Muscle of leg (tissue), 11 donors: ENCODE results near the gene ENG. TPM values are rescaled to one million over a fixed set of nuclear protein-coding genes. Genes with fewer than 3 reads are reported as not detected.
A peak's percentile ranks its signal among the peaks of the same experiment; 100 is the strongest.
"Not testable (repeated sequence)": the region's sequence is repeated elsewhere in the genome, so short reads cannot be mapped to it uniquely, and the experiment has no call there.

ENCODE experiments used
- DNase-seq: peaks from one replicate; pipeline ENCODE4 v3.0.0; 2013
- H3K27ac ChIP-seq: one replicate; pipeline ENCODE4 v1.5.1; 2013; ENCODE audit warnings: mild to moderate bottlenecking, low read length, control low read depth
- H3K27me3 ChIP-seq: one replicate; pipeline ENCODE4 v1.6.1; 2013; ENCODE audit warnings: low read length; ENCODE audit not compliant: control insufficient read depth, insufficient read depth
- H3K36me3 ChIP-seq: one replicate; pipeline ENCODE4 v1.6.1; 2013; ENCODE audit warnings: low read length; ENCODE audit not compliant: control insufficient read depth, insufficient read depth
- H3K4me1 ChIP-seq: one replicate; pipeline ENCODE4 v1.6.1; 2013; ENCODE audit warnings: low read length; ENCODE audit not compliant: control insufficient read depth, insufficient read depth
- H3K4me3 ChIP-seq: one replicate; pipeline ENCODE4 v1.5.1; 2013; ENCODE audit warnings: low read length, control low read depth
- H3K9me3 ChIP-seq: replicated peaks from 2 replicates; pipeline ENCODE4 v1.6.1; 2013; ENCODE audit warnings: low read depth, low read length; ENCODE audit not compliant: control insufficient read depth
- WGBS: methylation state at CpG from one replicate; pipeline ENCODE4 v1.1.5; 2013; ENCODE audit warnings: missing lambda C conversion rate; ENCODE audit not compliant: insufficient coverage; 5-methylcytosine and 5-hydroxymethylcytosine counted together
- polyA plus RNA-seq, 8 donors: library from polyadenylated mRNA; unstranded; fragments of 120-200 nt; gene quantifications; one replicate each; pipeline versions ENCODE4 v1.2.1 to v1.2.3, GENCODE V29; 2013; ENCODE audit warnings: inconsistent platforms in 1 of 8, low replicate concordance in 1 of 8; ENCODE audit not compliant: insufficient read length in 8 of 8, insufficient read depth in 1 of 8
- total RNA-seq: library from RNA; stranded (reverse); fragments of 120-200 nt; gene quantifications from one replicate; pipeline ENCODE4 v1.2.4, GENCODE V29; 2013

ENG gene
- total and polyA plus RNA-seq, 9 donors: 9.3 to 77.3 (median 61.2) TPM

DNA sequence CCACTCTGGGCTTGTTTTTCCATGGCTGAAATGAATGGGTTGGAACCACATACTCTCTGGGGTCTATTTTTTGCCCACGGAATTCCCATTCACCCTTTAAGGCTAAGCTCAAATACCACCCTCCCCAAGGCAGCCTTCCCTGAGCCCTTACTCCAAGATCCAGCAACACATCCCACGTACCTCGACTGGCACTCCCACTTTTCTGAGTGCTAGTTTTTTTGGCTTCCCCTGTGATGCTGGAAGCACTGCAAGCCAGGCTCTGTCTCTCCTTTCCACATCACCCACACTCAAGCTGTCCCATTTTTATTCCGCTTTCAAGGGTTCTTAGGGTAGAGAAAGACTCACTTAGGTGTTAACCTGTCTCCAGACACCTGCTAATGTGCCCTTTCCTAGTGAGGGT, 38.9 kb upstream of the ENG start:
- 97% methylated on average over 3 of the region's 4 CpGs for WGBS
- no peak for DNase-seq
- Histone ChIP-seq H3K4me3 (no peak overlapping the region), H3K27me3 (no peaks in the 10 kb centered on the region), H3K27ac (no peak overlapping the region), H3K4me1 (peaks cover 23% of the 10 kb centered on the region), H3K9me3 (peaks cover 14% of the 10 kb centered on the region), H3K36me3 (peaks cover 59% of the 10 kb centered on the region)

DNA sequence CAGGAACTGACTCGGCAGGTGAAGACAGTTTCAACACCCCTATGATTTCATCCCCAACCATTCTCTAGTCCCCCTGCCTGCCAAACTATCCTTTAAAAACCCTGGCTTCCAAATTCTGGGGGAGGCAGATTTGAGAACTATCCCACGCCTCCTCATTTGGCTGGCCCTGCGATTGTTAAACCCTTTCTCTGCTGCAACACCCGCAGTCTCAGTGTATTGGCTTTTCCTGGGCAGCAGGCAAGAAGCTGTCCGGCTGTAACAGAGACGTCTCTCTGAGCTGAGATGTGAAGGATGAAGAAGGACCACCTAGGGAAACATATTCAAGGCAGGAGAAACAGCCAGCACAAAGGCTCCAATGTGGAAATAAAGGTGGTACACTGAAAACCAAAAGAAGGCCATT, 38.4 kb upstream of the ENG start:
- Histone ChIP-seq H3K4me3 (no peak overlapping the region), H3K27ac (no peak overlapping the region), H3K27me3 (no peaks in the 10 kb centered on the region), H3K4me1 (peaks cover 18% of the 10 kb centered on the region), H3K9me3 (peaks cover 14% of the 10 kb centered on the region), H3K36me3 (peaks cover 61% of the 10 kb centered on the region)
- 85% methylated on average over 4 of the region's 6 CpGs for WGBS
- no peak for DNase-seq

- DNase-seq: no peak
- H3K4me1 ChIP-seq: peaks cover 11% of the 10 kb centered on the region
Measured at GRCh38 chr9:127890053-127890452, 35.6 kb upstream of the ENG start.

DNA sequence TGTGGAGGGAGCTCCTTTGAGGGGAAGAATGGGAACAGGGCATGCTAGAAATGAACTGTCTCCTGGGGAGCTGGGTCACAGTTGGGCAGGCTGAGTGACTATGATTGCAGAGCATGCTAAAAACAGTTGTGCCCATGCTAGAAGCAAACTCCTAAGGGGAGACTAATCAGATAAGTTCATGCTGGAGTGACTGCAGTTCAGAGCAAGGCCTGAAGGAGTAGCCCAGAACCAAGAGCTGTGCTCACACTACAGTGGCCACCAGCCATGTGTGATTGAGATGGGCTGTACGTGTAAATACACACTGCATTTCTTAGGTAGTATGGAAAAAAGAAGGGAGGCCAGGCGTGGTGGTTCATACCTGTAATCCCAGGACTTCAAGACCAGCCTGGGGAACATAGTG, 33.3 kb upstream of the ENG start:
- Histone ChIP-seq H3K36me3 (peaks cover 66% of the 10 kb centered on the region), H3K27ac (no peak overlapping the region), H3K27me3 (no peaks in the 10 kb centered on the region), H3K9me3 (peaks cover 2% of the 10 kb centered on the region), H3K4me1 (peaks cover 27% of the 10 kb centered on the region), H3K4me3 (no peak overlapping the region)
- DNase-seq: no peak
- WGBS: no CpG with 5 or more reads among the region's 2 CpGs

More at GRCh38 chr9:127890053-127890452, 35.6 kb upstream of the ENG start:
- no peak overlapping the region for H3K27ac ChIP-seq
- H3K4me3 ChIP-seq: no peak overlapping the region
- peaks cover 76% of the 10 kb centered on the region for H3K36me3 ChIP-seq
- WGBS: 90% methylated on average over 3 of the region's 3 CpGs
- H3K27me3 ChIP-seq: no peaks in the 10 kb centered on the region
- peaks cover 12% of the 10 kb centered on the region for H3K9me3 ChIP-seq

DNA sequence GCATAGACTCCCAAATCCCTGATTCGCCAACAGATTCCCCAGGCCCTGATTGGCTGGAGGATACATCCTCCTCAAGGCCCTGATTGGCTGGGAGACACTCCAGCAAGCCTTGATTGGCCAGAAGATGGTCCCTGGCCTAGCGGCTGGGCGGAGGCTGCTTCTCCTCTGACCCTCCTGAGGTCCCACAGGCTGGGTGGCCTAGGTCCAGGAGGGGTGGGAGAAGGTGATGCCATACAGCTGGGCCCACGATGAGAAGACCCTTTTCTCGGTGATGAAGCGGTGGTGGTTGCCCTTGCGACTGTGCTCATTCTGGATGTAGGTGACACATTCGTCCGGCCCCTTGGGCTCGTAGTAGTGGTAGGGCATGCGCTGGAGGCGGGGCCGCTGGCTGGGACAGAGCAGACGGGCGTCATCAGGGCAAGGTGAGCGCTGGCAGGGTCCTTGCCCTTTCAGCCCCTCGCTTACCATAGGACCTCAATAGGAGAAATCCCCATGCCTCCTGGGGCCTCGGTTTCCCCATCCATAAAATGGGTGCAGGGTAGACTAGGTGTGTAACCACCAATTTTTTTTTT, 32.0 kb upstream of the ENG start:
- no peaks in the 10 kb centered on the region for H3K9me3 ChIP-seq
- peaks cover 62% of the 10 kb centered on the region for H3K36me3 ChIP-seq
- WGBS: 93% methylated on average over 11 of the region's 18 CpGs
- no peak overlapping the region for H3K4me3 ChIP-seq
- no peak for DNase-seq
- H3K27me3 ChIP-seq: no peaks in the 10 kb centered on the region
- H3K4me1 ChIP-seq: peaks cover 32% of the 10 kb centered on the region
- H3K27ac ChIP-seq: no peak overlapping the region

GRCh38 chr9:127885508-127886281, 31.2 kb upstream of the ENG start:
- Histone ChIP-seq H3K9me3 (no peaks in the 10 kb centered on the region), H3K4me3 (no peak overlapping the region), H3K27ac (peak overlapping the region; percentile 63), H3K4me1 (peaks cover 32% of the 10 kb centered on the region), H3K36me3 (peaks cover 56% of the 10 kb centered on the region), H3K27me3 (no peaks in the 10 kb centered on the region)
- WGBS: 52% methylated on average over 9 of the region's 13 CpGs
- DNase-seq: no peak

- Histone ChIP-seq H3K36me3 (peaks cover 49% of the 10 kb centered on the region), H3K4me3 (no peak overlapping the region), H3K9me3 (no peaks in the 10 kb centered on the region), H3K27me3 (no peaks in the 10 kb centered on the region), H3K4me1 (peaks cover 32% of the 10 kb centered on the region), H3K27ac (peak overlapping the region; percentile 63)
- no peak for DNase-seq
- 58% methylated on average over 10 of the region's 15 CpGs for WGBS
Measured at GRCh38 chr9:127884976-127885490, 30.6 kb upstream of the ENG start.

- Histone ChIP-seq H3K36me3 (peaks cover 45% of the 10 kb centered on the region), H3K27ac (peak overlapping the region; percentile 63), H3K4me1 (peaks cover 32% of the 10 kb centered on the region), H3K27me3 (no peaks in the 10 kb centered on the region), H3K4me3 (no peak overlapping the region), H3K9me3 (no peaks in the 10 kb centered on the region)
- WGBS: 58% methylated on average over 11 of the region's 11 CpGs
- DNase-seq: no peak
Measured at GRCh38 chr9:127884427-127884911, 30.0 kb upstream of the ENG start.

DNA sequence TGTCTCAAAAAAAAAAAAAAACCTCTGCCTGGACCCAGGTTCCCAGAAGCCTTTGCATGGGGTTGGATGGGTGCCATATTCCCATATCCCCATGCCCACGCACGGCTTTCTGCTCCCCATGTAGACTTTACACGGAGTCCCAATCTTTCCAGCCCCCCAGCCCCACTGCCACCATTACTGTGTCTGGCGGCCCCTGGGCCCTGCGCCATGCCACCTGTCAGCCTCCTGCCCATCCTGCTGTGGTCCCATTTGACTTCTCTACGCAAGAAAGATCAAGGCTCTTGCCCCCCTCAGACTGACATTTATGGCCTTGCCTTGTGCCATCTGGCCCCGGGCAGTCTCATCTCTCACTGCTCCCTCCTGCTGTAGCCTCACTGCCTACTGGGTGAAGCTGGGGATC, 29.5 kb upstream of the ENG start:
- Histone ChIP-seq H3K4me3 (no peak overlapping the region), H3K36me3 (peaks cover 45% of the 10 kb centered on the region), H3K27me3 (no peaks in the 10 kb centered on the region), H3K9me3 (no peaks in the 10 kb centered on the region), H3K27ac (no peak overlapping the region), H3K4me1 (peaks cover 32% of the 10 kb centered on the region)
- no peak for DNase-seq
- WGBS: 68% methylated on average over 7 of the region's 7 CpGs

GRCh38 chr9:127881715-127882114, 27.3 kb upstream of the ENG start:
- not testable (repeated sequence) for H3K27me3 ChIP-seq, H3K27ac ChIP-seq, H3K4me3 ChIP-seq, DNase-seq, H3K9me3 ChIP-seq
- Histone ChIP-seq H3K36me3 (peaks cover 32% of the 10 kb centered on the region), H3K4me1 (peaks cover 50% of the 10 kb centered on the region)
- no CpG with 5 or more reads among the region's 3 CpGs for WGBS
